HG03280 (cell line): ENCODE data around the gene SLIT2.
A peak's percentile ranks its signal among the peaks of the same experiment; 100 is the strongest.

Source experiments
- ATAC-seq: cut with Tn5 transposase; IDR thresholded peaks from one replicate; pipeline ENCODE4 v1.9.1; 2021; ENCODE audit warnings: mild to moderate bottlenecking, moderate library complexity; ENCODE audit not compliant: unreplicated experiment

The SLIT2 gene

GRCh38 chr4:20251796-20252655 lies at the start of gene SLIT2:
SLIT2 (plus strand) TSS chr4:20251905; CDS start chr4:20253816, 1,911 bp downstream.
- ATAC-seq = peak; percentile 77

- ATAC-seq = no peak
Observed at GRCh38 chr4:20203508-20203907, 48.2 kb upstream of the SLIT2 start.

GRCh38 chr4:20217521-20217920 lies 34.2 kb upstream of the SLIT2 start:
- no peak for ATAC-seq

- ATAC-seq = no peak
Observed at GRCh38 chr4:20217951-20218350, 33.8 kb upstream of the SLIT2 start.

GRCh38 chr4:20219521-20219920 lies 32.2 kb upstream of the SLIT2 start:
- no peak for ATAC-seq

GRCh38 chr4:20237894-20238537 lies 13.7 kb upstream of the SLIT2 start:
- ATAC-seq = no peak

GRCh38 chr4:20248155-20248558 lies 3.5 kb upstream of the SLIT2 start:
- ATAC-seq = no peak

GRCh38 chr4:20249333-20249732 lies 2.4 kb upstream of the SLIT2 start:
- no peak for ATAC-seq

GRCh38 chr4:20251031-20251795 lies 492 bp upstream of the SLIT2 start:
- ATAC-seq = no peak

- ATAC-seq = no peak
Observed at GRCh38 chr4:20252656-20253282, 1.1 kb downstream of the SLIT2 start.

GRCh38 chr4:20253283-20253734 lies 1.6 kb downstream of the SLIT2 start:
- ATAC-seq = no peak

GRCh38 chr4:20253735-20254409 lies 2.2 kb downstream of the SLIT2 start:
- ATAC-seq = no peak

- ATAC-seq = no peak
Observed at GRCh38 chr4:20254511-20255250, 3.0 kb downstream of the SLIT2 start.

GRCh38 chr4:20255251-20255586 lies 3.5 kb downstream of the SLIT2 start:
- ATAC-seq = no peak

GRCh38 chr4:20255823-20256222 lies 4.1 kb downstream of the SLIT2 start:
- no peak for ATAC-seq

- ATAC-seq = no peak
Observed at GRCh38 chr4:20256381-20256881, 4.7 kb downstream of the SLIT2 start.

- no peak for ATAC-seq
Observed at GRCh38 chr4:20259707-20260106, 8.0 kb downstream of the SLIT2 start.

GRCh38 chr4:20260821-20261220 lies 9.1 kb downstream of the SLIT2 start:
- no peak for ATAC-seq

- ATAC-seq = no peak
Observed at GRCh38 chr4:20262221-20262620, 10.5 kb downstream of the SLIT2 start.

- no peak for ATAC-seq
Observed at GRCh38 chr4:20264688-20265087, 13.0 kb downstream of the SLIT2 start.
